OCI-LY7 (cell line): ENCODE measurements around the gene PAN3. TPM values are rescaled to one million over a fixed set of nuclear protein-coding genes. Genes with fewer than 3 reads are reported as not detected.

ENCODE experiments used
- BruUV-seq: library from RNA; stranded (reverse); fragments of 400-500 nt; replicated peaks from 2 replicates; lab custom pipeline; 2021; lab: Mats Ljungman, UMichigan
- CTCF ChIA-PET: fragments of 300-600 bp; sonication (Branson Sonifier 250); formaldehyde crosslinking; loops from one replicate; lab custom pipeline; 2022; ENCODE audit warnings: antibody characterized with exemption; ENCODE audit not compliant: unreplicated experiment; lab: Charles Lee
- POLR2A ChIA-PET: fragments of 300-600 bp; sonication (Branson Sonifier 250); formaldehyde crosslinking; loops from one replicate; lab custom pipeline; 2022; ENCODE audit warnings: antibody characterized with exemption; lab: Charles Lee
- DNase-seq: peaks from one replicate; pipeline ENCODE4 v3.0.0-alpha.2; 2015; ENCODE audit warnings: low spot score
- H2AFZ ChIP-seq: fragments of 200-600 bp; sonication (generic), shearing (Covaris generic); 2 replicates; pipeline ENCODE4 v1.6.1; 2014; ENCODE audit warnings: mild to moderate bottlenecking, antibody characterized with exemption, low read length, moderate library complexity
- H3K27ac ChIP-seq: fragments of 200-600 bp; sonication (generic); 2 replicates; pipeline ENCODE4 v1.5.1; 2014; ENCODE audit warnings: mixed run types, low read depth, mild to moderate bottlenecking, moderate library complexity, low read length, inconsistent platforms; ENCODE audit not compliant: poor library complexity, severe bottlenecking
- H3K36me3 ChIP-seq: fragments of 200-600 bp; sonication (generic); 2 replicates; pipeline ENCODE4 v1.6.1; 2014; ENCODE audit warnings: mild to moderate bottlenecking, antibody characterized with exemption, low read length, moderate library complexity, mixed read lengths; ENCODE audit not compliant: insufficient read depth
- H3K4me1 ChIP-seq: fragments of 200-600 bp; sonication (generic); 2 replicates; pipeline ENCODE4 v1.5.1; 2014; ENCODE audit warnings: mild to moderate bottlenecking, low read length; ENCODE audit not compliant: insufficient read depth, poor library complexity, severe bottlenecking
- H3K4me2 ChIP-seq: fragments of 200-600 bp; sonication (generic); 2 replicates; pipeline ENCODE4 v1.6.1; 2014; ENCODE audit warnings: mild to moderate bottlenecking, low read length
- H3K4me3 ChIP-seq: fragments of 200-600 bp; sonication (generic); 2 replicates; pipeline ENCODE4 v1.5.1; 2014; ENCODE audit warnings: mild to moderate bottlenecking, low read depth, low read length; ENCODE audit not compliant: poor library complexity, severe bottlenecking
- H3K79me2 ChIP-seq: fragments of 200-600 bp; sonication (generic); 2 replicates; pipeline ENCODE4 v1.6.1; 2016; ENCODE audit warnings: low read depth, mild to moderate bottlenecking, low read length, moderate library complexity, mixed read lengths; ENCODE audit not compliant: insufficient read depth
- H3K9me2 ChIP-seq: fragments of 200-600 bp; sonication (generic); 2 replicates; pipeline ENCODE4 v1.6.1; 2016; ENCODE audit warnings: mild to moderate bottlenecking, low read length, mixed read lengths; ENCODE audit not compliant: insufficient read depth
- H3K9me3 ChIP-seq: fragments of 200-600 bp; sonication (generic); 2 replicates; pipeline ENCODE4 v1.6.1; 2014; ENCODE audit warnings: mild to moderate bottlenecking, mixed run types, low read length, mixed read lengths
- H4K20me1 ChIP-seq: fragments of 200-600 bp; sonication (generic); 2 replicates; pipeline ENCODE4 v1.6.1; 2014; ENCODE audit warnings: mild to moderate bottlenecking, antibody characterized with exemption, low read length, moderate library complexity, mixed read lengths; ENCODE audit not compliant: insufficient read depth
- CTCF ChIP-seq: fragments of 200-600 bp; sonication (generic); conservative IDR thresholded peaks from 2 replicates; pipeline ENCODE4 v1.5.1; 2014; ENCODE audit warnings: mild to moderate bottlenecking, antibody characterized with exemption, low read length, moderate library complexity, mixed read lengths
- EZH2phosphoT487 ChIP-seq: fragments of 200-600 bp; sonication (generic); IDR thresholded peaks from 2 replicates; pipeline ENCODE4 v1.6.1; 2018; ENCODE audit warnings: low read depth, borderline replicate concordance, mild to moderate bottlenecking, mixed run types, antibody characterized with exemption, low read length, moderate library complexity, mixed read lengths
- intact Hi-C: fragments of 100-400 bp; cut with micrococcal nuclease; formaldehyde crosslinking; loops from one replicate; pipeline ENCODE4 v1.10.0; 2022; ENCODE audit not compliant: unreplicated experiment
- total RNA-seq, 2 experiments: library from RNA; depleted of rRNA in 1 of 2; stranded (reverse); fragments of >200 nt in 1 of 2; shearing (Covaris generic) in 1 of 2; gene quantifications; 2 replicates each; pipeline ENCODE4 v1.2.3, GENCODE V29; 2014 to 2022

PAN3 gene
- total RNA-seq, 2 experiments from 2014 or later = 20.4 to 54.8 TPM

GRCh38 chr13:28316836-28317235 is 178.5 kb downstream of the PAN3 start:
- no peak overlapping the region for H3K27ac ChIP-seq
- H3K9me3 ChIP-seq = no peaks in the 10 kb centered on the region
- no peak overlapping the region for H3K4me2 ChIP-seq
- no TSS peak for BruUV-seq
- H3K4me1 ChIP-seq = peaks cover 4% of the 10 kb centered on the region
- TF ChIP-seq EZH2phosphoT487 (no peak), CTCF (no peak)
- no peaks in the 10 kb centered on the region for H3K36me3 ChIP-seq
- intact Hi-C loops = no loop called here
- H3K4me3 ChIP-seq = no peak overlapping the region
- POLR2A ChIA-PET = interaction anchor here (0.7 to 1.3 kb wide), 2 partner anchors 23 to 335 kb away, joined by 5 read pairs; no protein-coding TSS in a partner anchor
- H3K9me2 ChIP-seq = no peaks in the 10 kb centered on the region
- CTCF ChIA-PET = no interaction called here
- DNase-seq = no peak
- no peaks in the 10 kb centered on the region for H4K20me1 ChIP-seq
- no peaks in the 10 kb centered on the region for H3K79me2 ChIP-seq
- no peak overlapping the region for H2AFZ ChIP-seq

GRCh38 chr13:28318496-28318895 is 180.2 kb downstream of the PAN3 start:
- Histone ChIP-seq H3K27ac (no peak overlapping the region), H2AFZ (no peak overlapping the region), H3K4me1 (peaks cover 4% of the 10 kb centered on the region), H3K4me2 (no peak overlapping the region), H3K9me2 (no peaks in the 10 kb centered on the region), H3K4me3 (no peak overlapping the region), H3K36me3 (no peaks in the 10 kb centered on the region), H3K79me2 (no peaks in the 10 kb centered on the region), H3K9me3 (no peaks in the 10 kb centered on the region), H4K20me1 (no peaks in the 10 kb centered on the region)
- TF ChIP-seq CTCF (no peak), EZH2phosphoT487 (no peak)
- POLR2A ChIA-PET = interaction anchor here (1.2 to 1.3 kb wide), 2 partner anchors 25 to 340 kb away, joined by 3 to 5 read pairs; partner anchors contain the start of gene POMP
- intact Hi-C loops = no loop called here
- DNase-seq = peak; percentile 11
- no TSS peak for BruUV-seq
- CTCF ChIA-PET = no interaction called here

- ChIA-PET POLR2A (interaction anchor here (0.7 kb wide), 1 partner anchor 81 kb away, joined by 3 read pairs; no protein-coding TSS in a partner anchor), CTCF (no interaction called here)
- no peak overlapping the region for H2AFZ ChIP-seq
- H3K9me3 ChIP-seq = no peaks in the 10 kb centered on the region
- no peak overlapping the region for H3K4me2 ChIP-seq
- peaks cover 4% of the 10 kb centered on the region for H3K4me1 ChIP-seq
- no peaks in the 10 kb centered on the region for H4K20me1 ChIP-seq
- no TSS peak for BruUV-seq
- no peak overlapping the region for H3K4me3 ChIP-seq
- TF ChIP-seq EZH2phosphoT487 (no peak), CTCF (no peak)
- intact Hi-C loops = no loop called here
- DNase-seq = no peak
- no peaks in the 10 kb centered on the region for H3K79me2 ChIP-seq
- H3K9me2 ChIP-seq = no peaks in the 10 kb centered on the region
- no peak overlapping the region for H3K27ac ChIP-seq
- no peaks in the 10 kb centered on the region for H3K36me3 ChIP-seq
These were observed 181.2 kb downstream of the PAN3 start for GRCh38 chr13:28319528-28319927.
